Measurements from ENCODE around the gene INHBC. TPM values are rescaled to one million over a fixed set of nuclear protein-coding genes. Genes with fewer than 3 reads are reported as not detected.

The INHBC gene
- total RNA-seq, 2 experiments from 2014 or later = 0.20 to 0.33 TPM

DNA sequence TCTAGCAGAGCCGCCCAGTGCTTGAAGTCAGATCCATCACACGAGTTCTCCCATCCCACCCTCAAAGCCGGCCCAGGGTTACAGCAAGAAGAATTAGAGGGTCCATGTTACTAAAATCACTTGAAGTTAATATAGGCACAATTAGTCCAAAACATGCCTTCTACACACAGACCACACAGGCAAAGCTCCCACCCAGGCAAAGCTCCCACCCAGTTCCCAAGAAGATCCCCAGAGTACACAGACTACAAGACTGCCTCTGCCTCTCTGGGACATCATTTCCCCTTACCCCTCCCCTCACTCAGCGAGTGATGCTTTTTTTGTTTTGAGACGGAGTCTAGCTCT lies 28.3 kb downstream of the INHBC start:
- H3K4me3 ChIP-seq (ENCODE audit: low read length) = no peak overlapping the region
- H3K4me1 ChIP-seq (ENCODE audit: insufficient read depth, low read length) = peaks cover 52% of the 10 kb centered on the region
- CTCF ChIA-PET = interaction anchor here (0.9 to 4.6 kb wide), 5 partner anchors 13 to 83 kb away, joined by 3 to 35 read pairs (median 5); partner anchors contain the start of genes ARHGAP9 and DDIT3
- Mint-ChIP-seq H3K4me3 (peak overlapping the region; percentile 91), H3K27me3 (peaks cover 26% of the 10 kb centered on the region), H3K36me3 (ENCODE audit: low read depth) (peaks cover 12% of the 10 kb centered on the region), H3K9me3 (no peaks in the 10 kb centered on the region), H3K4me1 (ENCODE audit: low read depth) (peaks cover 58% of the 10 kb centered on the region), H3K27ac (peak overlapping the region; percentile 62)
- no peak for DNase-seq
- ATAC-seq (ENCODE audit: poor library complexity) = no peak
- POLR2A ChIA-PET = interaction anchor here (2.3 to 6.5 kb wide), 2 partner anchors 10 to 16 kb away, joined by 7 to 93 read pairs; partner anchors contain the start of gene ARHGAP9
- peaks cover 9 to 14% of the 10 kb centered on the region in 2 experiments for H3K27me3 ChIP-seq (ENCODE audit: control insufficient read depth in 1 of 2, insufficient read depth in 2 of 2, low read length in 2 of 2)
- H3K27ac ChIP-seq (ENCODE audit: low read depth in 1 of 2, low read length in 2 of 2) = no peak overlapping the region
- TF ChIP-seq, protein P1, sequence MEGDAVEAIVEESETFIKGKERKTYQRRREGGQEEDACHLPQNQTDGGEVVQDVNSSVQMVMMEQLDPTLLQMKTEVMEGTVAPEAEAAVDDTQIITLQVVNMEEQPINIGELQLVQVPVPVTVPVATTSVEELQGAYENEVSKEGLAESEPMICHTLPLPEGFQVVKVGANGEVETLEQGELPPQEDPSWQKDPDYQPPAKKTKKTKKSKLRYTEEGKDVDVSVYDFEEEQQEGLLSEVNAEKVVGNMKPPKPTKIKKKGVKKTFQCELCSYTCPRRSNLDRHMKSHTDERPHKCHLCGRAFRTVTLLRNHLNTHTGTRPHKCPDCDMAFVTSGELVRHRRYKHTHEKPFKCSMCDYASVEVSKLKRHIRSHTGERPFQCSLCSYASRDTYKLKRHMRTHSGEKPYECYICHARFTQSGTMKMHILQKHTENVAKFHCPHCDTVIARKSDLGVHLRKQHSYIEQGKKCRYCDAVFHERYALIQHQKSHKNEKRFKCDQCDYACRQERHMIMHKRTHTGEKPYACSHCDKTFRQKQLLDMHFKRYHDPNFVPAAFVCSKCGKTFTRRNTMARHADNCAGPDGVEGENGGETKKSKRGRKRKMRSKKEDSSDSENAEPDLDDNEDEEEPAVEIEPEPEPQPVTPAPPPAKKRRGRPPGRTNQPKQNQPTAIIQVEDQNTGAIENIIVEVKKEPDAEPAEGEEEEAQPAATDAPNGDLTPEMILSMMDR (IDR thresholded peaks at IDR 0.05) = peak; percentile 54
- intact Hi-C loops (cut with DNase I, micrococcal nuclease) = loop anchor here (1.0 to 2.0 kb wide), 2 partner anchors 14 to 250 kb away; no protein-coding TSS in a partner anchor
- peaks cover under 1% of the 10 kb centered on the region for H3K36me3 ChIP-seq (ENCODE audit: insufficient read depth, low read length)
- no peaks in the 10 kb centered on the region for H3K9me3 ChIP-seq (ENCODE audit: control insufficient read depth in 1 of 2, insufficient read depth in 1 of 2, low read length in 2 of 2)

DNA sequence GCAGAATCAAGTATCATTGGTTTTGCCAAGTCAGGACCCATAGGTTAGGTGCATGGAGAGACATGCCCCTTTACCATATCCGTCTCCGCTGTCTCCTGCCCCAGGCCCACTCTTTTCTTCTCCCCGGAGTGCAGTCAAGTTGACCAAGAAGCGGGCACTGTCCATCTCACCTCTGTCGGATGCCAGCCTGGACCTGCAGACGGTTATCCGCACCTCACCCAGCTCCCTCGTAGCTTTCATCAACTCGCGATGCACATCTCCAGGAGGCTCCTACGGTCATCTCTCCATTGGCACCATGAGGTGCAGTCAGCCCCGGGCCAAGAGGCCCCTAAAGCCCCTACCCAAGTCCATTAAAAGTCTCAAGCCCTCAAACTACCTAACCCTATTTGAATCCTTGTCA lies 30.0 kb downstream of the INHBC start:
- Mint-ChIP-seq H3K9me3 (no peaks in the 10 kb centered on the region), H3K4me1 (ENCODE audit: low read depth) (peaks cover 50% of the 10 kb centered on the region)
- H3K36me3 ChIP-seq (ENCODE audit: insufficient read depth, low read length) = peaks cover 14% of the 10 kb centered on the region

DNA sequence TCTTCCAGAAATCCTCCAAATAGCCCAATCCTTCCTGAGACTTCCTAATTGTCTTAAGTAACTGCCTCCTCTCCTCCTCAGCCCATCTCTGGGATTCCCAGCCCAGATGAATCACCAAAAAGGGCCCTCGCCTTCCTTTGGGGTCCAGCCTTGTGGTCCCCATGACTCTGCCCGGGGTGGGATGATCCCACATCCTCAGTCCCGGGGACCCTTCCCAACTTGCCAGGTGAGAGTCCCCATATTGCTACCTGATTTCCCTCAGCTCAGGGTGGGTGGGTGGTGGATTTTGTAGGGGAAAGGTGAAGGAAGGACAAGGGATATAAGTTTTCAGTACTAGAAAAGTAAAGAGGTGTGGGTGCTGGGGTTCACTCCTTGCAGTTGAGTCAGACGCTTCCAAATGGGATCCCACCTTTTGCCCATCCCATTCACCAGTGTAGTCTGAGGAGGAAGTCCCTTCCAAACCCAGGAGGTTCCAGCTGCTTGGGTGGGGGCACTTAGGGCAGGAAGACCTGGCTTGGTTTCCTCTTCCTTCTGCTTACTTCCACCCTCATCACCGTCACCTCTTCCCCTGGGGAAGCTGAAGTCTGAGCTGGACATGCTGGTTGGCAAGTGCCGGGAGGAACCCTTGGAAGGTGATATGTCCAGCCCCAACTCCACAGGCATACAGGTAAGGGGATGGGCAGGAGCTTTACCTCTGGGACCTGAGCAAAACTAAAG lies 30.6 kb downstream of the INHBC start:
- Histone ChIP-seq H3K36me3 (ENCODE audit: insufficient read depth, low read length) (peaks cover 20% of the 10 kb centered on the region), H3K4me3 (ENCODE audit: low read length) (no peak overlapping the region), H3K27me3 (ENCODE audit: control insufficient read depth in 1 of 2, insufficient read depth in 2 of 2, low read length in 2 of 2) (peaks cover 9 to 14% of the 10 kb centered on the region in 2 experiments), H3K9me3 (ENCODE audit: control insufficient read depth in 1 of 2, insufficient read depth in 1 of 2, low read length in 2 of 2) (no peaks in the 10 kb centered on the region), H3K4me1 (ENCODE audit: insufficient read depth, low read length) (peaks cover 32% of the 10 kb centered on the region), H3K27ac (ENCODE audit: low read depth in 1 of 2, low read length in 2 of 2) (no peak overlapping the region)
- intact Hi-C loops (cut with DNase I, micrococcal nuclease) = loop anchor here in 1 of 2 experiments (2.0 kb wide), 1 partner anchor 62 kb away; no protein-coding TSS in a partner anchor
- Mint-ChIP-seq H3K4me1 (ENCODE audit: low read depth) (peaks cover 46% of the 10 kb centered on the region), H3K4me3 (no peak overlapping the region), H3K36me3 (ENCODE audit: low read depth) (peaks cover 27% of the 10 kb centered on the region), H3K27me3 (peaks cover 18% of the 10 kb centered on the region), H3K27ac (peak overlapping the region; percentile 63), H3K9me3 (no peaks in the 10 kb centered on the region)
- TF ChIP-seq, protein P1 (IDR thresholded peaks at IDR 0.05) = no peak
- no peak for DNase-seq
- ATAC-seq (ENCODE audit: poor library complexity) = no peak
- CTCF ChIA-PET = interaction anchor here (1.0 to 1.1 kb wide), 2 partner anchors 9 to 17 kb away, joined by 3 read pairs; no protein-coding TSS in a partner anchor
- POLR2A ChIA-PET = interaction anchor here (1.0 to 1.9 kb wide), 3 partner anchors 13 to 22 kb away, joined by 4 to 9 read pairs (median 7); partner anchors contain the start of genes ARHGAP9 and MARS1

More for the DNA sequence above, 30.0 kb downstream of the INHBC start:
- ATAC-seq (ENCODE audit: poor library complexity) (no peak), DNase-seq (no peak)
- Histone ChIP-seq H3K4me3 (ENCODE audit: low read length) (no peak overlapping the region), H3K27ac (ENCODE audit: low read depth in 1 of 2, low read length in 2 of 2) (no peak overlapping the region), H3K4me1 (ENCODE audit: insufficient read depth, low read length) (peaks cover 38% of the 10 kb centered on the region), H3K27me3 (ENCODE audit: control insufficient read depth in 1 of 2, insufficient read depth in 2 of 2, low read length in 2 of 2) (peaks cover 9 to 14% of the 10 kb centered on the region in 2 experiments), H3K9me3 (ENCODE audit: control insufficient read depth in 1 of 2, insufficient read depth in 1 of 2, low read length in 2 of 2) (no peaks in the 10 kb centered on the region)
- TF ChIP-seq, protein P1 (IDR thresholded peaks at IDR 0.05) = no peak
- intact Hi-C loops (cut with DNase I, micrococcal nuclease) = loop anchor here in 1 of 2 experiments (2.0 kb wide), 1 partner anchor 62 kb away; no protein-coding TSS in a partner anchor
- H3K27ac Mint-ChIP-seq = peak overlapping the region; percentile 4
- POLR2A ChIA-PET = no interaction called here
- peaks cover 23% of the 10 kb centered on the region for H3K36me3 Mint-ChIP-seq (ENCODE audit: low read depth)
- peaks cover 20% of the 10 kb centered on the region for H3K27me3 Mint-ChIP-seq
- CTCF ChIA-PET = interaction anchor here (1.0 to 4.6 kb wide), 2 partner anchors 9 to 11 kb away, joined by 3 to 35 read pairs; no protein-coding TSS in a partner anchor
- no peak overlapping the region for H3K4me3 Mint-ChIP-seq
